HG02678 (cell line): Measurements from ENCODE around the gene DUSP8.

Experiments
- ATAC-seq: cut with Tn5 transposase; IDR thresholded peaks from one replicate; pipeline ENCODE4 v1.9.1; 2021; ENCODE audit warnings: mild to moderate bottlenecking, moderate library complexity; ENCODE audit not compliant: unreplicated experiment

DUSP8 gene

DNA sequence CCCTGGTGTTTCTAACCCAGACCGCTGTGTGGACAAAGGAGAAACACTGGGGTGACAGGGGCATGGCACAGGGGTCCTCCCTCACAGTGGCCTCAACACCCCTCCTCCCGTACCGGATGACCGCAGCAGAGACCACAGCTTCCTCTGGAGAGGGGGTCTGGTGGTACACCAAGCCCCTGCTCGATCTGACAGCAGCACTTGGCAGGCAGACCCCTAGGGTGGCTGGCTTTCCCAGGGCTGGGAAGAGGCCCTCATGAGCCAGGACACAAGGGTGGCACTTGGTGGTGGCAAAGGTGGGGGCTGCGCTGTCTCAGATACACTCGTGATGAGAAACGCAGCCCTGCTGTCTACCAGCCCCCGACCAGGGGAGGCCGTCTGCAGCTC lies 38.7 kb downstream of the DUSP8 start:
- no peak for ATAC-seq

- ATAC-seq, result no peak
These were observed 39.3 kb downstream of the DUSP8 start for GRCh38 chr11:1532606-1533341.

DNA sequence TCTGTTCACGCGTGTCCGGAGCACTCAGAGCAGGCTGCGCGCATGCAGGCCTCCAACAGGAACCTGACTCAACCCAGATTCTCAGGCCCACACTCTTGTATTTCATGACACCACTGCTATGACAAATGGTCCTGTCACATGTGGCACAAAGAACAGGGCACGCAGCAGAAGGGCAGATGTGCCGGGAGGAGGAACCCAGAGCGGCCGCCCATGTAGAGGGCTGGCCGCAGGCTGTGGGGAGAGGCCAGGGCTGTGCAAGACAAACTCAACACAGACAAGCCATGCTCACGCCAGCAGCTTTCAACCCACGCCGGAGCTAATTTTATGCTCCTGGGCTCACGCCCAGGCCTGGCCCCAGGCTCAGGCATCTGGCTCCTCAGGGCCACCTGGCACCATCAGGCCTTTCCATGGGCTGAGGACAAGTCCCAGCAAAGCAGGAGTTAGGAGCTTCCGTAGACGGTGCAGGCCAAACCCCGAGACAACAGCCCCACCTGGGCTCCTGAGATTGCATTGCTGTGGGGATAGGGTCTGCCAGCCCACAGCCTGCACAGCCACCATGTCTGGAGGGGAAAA lies 40.0 kb downstream of the DUSP8 start:
- ATAC-seq, result no peak

DNA sequence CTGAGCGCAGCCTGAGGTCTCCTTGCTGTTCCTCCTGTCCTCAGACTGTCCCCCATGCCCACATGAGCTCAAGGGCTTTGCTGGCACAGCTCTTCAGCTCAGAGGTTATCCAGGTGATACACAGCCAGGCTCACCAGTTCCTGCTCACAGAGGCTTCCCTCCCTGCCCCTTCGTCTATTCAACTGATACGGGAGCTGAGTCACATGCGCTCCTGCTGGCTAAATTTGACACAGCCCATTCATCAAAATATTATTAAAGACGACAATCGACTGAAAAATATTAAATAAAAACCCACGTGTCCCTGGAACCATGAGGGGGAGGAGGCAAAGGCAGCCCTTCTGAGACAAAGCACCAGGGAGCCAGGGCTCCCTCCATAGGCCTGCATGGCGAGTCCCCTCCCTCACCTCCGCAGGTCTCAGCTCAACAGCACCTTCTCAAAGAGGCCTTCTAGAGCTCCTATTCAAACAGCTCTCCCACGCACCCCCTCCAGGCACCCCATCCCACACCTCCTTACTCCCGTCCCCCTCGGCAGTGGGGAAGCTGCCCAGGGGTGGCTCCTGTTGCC lies 40.5 kb downstream of the DUSP8 start:
- no peak for ATAC-seq

- ATAC-seq, result no peak
These were observed 41.2 kb downstream of the DUSP8 start for GRCh38 chr11:1530686-1531448.

- no peak for ATAC-seq
These were observed 42.3 kb downstream of the DUSP8 start for GRCh38 chr11:1529774-1530173.

DNA sequence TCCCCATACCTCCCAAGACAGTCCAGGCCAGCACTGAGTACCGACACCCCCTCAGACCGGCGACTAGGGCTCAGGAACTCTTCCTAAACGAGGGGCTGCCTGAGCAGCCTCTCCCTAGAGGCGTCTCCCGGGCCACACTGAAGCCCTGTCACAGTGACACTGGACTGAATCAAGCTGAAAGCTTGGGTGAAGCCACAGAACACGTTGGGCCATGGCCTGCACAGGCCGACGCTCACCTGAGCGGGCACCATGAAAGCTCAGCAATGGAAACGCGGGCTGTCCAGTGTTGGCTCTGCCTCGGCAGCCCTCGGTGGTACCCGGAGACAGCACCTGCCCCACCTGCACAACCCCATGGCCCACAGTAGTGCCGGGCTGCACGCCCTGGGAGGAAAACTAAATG lies 42.8 kb downstream of the DUSP8 start:
- no peak for ATAC-seq

GRCh38 chr11:1528710-1529109 lies 43.4 kb downstream of the DUSP8 start:
- ATAC-seq, result no peak

DNA sequence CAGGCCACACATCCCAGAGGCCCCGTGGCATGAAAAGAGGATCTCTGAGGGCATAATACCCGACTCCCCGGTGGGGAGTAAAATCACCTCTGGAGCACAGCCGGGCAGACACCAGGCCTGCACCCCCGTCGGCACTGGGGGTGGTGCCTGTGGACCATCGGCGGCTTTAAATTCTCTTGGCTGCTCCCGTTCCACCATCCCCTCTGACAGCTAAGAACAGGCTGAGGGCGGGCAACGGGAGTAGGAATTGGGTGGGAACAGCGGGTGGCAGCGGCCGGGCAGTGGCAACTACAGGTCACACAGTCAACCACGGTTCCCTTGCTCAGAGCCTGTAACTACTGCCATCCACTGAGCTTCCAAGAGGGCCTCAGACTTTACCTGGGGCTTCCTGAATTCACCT lies 45.3 kb downstream of the DUSP8 start:
- ATAC-seq, result no peak

GRCh38 chr11:1523779-1524178 lies 48.3 kb downstream of the DUSP8 start:
- no peak for ATAC-seq

- ATAC-seq, result no peak
These were observed 49.0 kb downstream of the DUSP8 start for GRCh38 chr11:1523077-1523476.

DNA sequence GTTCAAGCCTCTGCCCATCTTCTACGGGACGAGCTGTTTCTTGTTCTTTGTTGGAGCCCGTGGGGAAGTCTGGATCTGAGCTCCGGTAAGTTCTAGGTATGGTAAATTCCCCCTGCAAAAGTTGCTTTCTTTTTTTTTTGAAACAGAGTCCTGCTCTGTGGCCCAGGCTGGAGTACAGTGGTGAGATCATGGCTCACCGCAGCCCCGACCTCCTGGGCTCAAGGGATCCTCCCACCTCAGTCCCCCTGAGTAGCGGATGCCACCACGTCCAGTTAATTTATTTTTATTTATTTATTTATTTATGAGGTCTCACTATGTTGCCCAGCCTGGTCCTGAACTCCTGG lies 50.0 kb downstream of the DUSP8 start:
- ATAC-seq, result no peak

DNA sequence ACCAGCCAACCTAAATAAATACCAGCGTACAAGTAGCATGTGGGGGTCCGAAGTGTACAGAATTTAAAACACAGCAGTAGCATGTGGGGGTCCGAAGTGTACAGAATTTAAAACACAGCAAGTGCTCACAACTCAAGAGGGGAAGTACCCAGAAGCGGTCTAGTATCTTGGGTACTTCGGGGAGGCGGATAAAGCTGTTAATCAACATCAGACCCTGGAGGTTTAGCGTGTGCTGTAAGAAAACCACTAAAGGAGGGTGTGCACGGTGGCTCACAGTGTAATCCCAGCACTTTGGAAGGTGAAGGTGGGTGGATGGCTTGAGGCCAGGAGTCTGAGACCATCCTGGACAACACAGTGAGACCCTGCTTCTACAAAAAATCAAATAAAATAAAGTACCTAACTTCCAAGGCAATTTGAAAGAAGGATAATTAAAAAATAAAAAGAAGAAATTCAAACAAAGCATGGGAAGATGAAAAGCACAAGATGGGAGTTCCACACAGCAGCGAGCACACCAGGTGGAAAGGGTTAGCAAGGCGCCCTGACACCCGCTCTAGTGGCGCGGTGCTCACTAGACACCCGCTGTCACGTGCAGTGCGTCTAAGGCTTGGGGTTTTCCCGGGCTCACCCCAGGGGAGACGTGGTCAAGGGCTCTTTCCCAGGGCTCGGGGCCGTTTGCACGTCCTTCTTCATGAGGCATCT lies 50.5 kb downstream of the DUSP8 start:
- ATAC-seq, result peak; percentile 80

GRCh38 chr11:1520663-1521267 lies 51.3 kb downstream of the DUSP8 start:
- ATAC-seq, result no peak

DNA sequence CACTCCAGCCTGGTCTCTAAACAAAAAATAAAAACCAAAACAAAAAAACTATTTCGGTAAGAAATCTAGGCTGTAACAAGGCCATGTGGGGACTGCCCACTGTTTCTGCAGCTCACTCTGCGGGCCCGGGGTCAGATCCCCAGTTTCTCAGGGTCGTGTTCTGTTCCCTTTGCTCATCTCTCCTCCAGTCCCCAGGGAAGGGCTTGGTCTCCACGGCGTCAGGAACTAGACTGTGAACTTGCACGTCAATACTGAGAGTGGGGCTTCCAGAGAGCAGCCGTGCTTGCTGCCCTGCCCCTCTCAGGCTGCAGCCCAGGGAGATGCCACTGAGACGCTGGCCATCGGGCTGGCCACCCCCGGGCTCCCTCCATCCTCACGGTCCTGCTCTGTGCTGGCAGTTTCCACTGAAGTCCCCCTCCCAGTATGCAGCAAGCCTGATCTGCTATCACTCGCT lies 51.8 kb downstream of the DUSP8 start:
- ATAC-seq, result no peak

DNA sequence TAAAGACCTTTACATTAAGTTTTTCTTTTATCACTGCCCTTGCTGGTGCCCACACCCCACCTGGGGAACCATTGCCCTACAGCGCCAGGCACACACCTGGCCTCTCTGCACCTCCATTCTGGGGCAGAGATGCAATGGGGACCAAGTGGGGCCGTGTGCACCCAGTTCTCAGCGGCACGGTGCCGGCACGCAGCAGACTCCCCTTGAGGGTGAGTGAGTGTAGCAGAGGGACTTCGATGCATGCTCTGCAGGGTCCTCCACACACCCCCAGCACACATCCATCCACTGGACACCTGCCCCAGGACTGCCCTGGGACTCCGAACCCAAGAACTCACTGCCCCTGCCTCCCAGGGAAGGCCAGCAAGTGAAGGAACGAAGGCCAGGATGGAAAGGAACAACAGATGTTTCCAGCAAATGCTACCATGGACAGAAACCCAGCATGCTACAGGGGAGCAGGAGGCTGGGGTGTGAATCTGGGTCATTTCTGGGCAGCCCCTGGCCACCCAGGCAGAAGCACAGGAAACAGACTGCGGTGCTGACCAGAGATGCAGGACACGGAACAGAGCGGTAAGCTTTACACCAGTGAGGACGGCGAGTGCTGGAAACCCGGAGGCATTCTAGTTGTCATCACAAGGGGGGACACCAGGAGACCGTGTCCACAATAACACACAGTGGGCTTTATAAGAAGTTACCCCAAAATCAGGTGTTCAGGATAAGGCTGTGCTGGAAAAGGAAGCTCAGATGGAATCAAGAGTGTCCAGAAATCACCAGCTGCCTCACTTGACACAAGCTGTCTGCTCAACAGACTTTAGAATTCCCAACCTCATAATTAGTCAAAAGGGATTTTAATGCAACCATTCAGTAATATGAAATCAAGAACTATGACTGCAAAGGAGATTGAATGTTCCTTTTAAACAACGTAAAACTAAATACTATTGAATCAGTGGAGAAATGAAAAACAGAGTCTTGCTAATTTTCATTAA lies 52.8 kb downstream of the DUSP8 start:
- no peak for ATAC-seq

DNA sequence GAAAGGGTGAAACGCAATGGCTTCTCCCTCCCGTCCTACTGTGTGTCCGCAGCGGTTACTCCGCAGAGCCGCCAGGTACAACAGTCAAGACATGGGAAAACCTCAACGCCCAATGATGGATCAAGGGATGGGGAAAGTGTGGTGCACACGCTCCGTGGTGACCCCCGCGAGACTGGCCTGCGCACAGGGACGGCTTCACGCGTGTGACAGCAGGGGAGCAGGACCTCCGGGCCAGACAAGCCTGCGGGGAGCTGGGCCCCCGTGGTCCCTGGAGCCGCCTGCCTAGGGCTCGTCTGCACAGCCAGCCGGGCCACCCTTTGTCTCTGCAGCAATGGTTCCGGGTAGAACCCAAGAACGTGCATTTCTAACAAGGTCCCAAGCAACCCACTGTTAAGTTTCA lies 53.8 kb downstream of the DUSP8 start:
- no peak for ATAC-seq

DNA sequence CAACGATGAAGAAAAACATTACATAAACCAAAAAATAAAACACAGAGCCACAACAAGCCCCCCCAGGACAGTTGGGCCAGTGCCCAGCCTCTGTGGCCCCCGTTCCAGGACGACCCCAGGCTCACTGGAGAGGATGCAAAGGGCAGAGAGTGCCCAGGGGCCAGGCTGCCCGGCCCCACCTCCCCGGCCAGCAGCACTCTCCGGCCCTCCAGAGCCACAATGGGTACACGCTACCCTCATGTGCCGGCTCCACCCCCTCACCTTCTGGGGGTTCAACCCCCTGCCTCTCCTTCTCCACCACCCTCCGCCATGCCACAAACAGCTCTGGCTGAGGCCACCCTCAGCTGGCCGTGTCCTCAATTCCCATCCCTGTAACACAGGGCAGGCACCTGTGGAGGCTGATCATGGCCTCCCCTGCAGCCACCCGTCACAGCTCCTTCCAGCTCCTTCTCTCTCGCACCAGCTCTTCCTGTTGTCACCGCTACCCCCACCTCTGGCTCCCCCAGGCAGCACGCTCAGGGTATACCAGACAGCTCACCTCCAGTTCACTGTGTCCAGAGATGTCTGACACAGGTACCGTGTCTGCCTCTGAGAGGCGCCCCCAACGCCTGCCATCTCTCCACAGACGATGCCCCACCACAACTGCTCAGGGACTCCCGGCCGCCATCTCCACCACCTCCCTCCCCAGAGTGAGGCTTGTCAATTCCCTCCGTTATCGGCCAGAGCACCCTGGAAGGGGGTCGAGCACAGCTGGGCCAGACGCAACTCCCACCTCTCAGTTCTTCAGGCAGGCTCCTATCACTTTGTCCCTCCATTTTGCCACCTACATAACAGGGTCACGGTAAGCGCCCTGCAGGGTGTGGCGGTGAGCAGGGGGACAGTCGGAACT lies 54.7 kb downstream of the DUSP8 start:
- no peak for ATAC-seq
